GM13977 (cell line): ENCODE measurements around the gene ATP2A1.

Experiments used
- DNase-seq: peaks from one replicate; pipeline ENCODE4 v3.0.0; 2012; ENCODE audit warnings: low spot score
- CTCF ChIP-seq: IDR thresholded peaks from 2 replicates; pipeline ENCODE4 v1.5.1; 2012; ENCODE audit warnings: mild to moderate bottlenecking, control low read depth; ENCODE audit not compliant: insufficient read depth; ENCODE audit errors: extremely low read depth, missing control alignments
- in situ Hi-C: fragments of 300-500 bp; cut with MboI; formaldehyde crosslinking; loops from one replicate; pipeline ENCODE4 v1.12.0; 2022; ENCODE audit warnings: low sequenced_read_pairs, low pct_unique_long_range_greater_than_20kb, mixed read lengths, inconsistent platforms; ENCODE audit not compliant: unreplicated experiment

ATP2A1 gene

GRCh38 chr16:28878083-28878926, at the start of gene ATP2A1:
TSS of gene ATP2A1 (plus strand) at chr16:28878488. CDS start at chr16:28878672, 184 bp downstream.
- TF ChIP-seq CTCF, result no peak
- DNase-seq, result no peak
- in situ Hi-C loops, result loop anchor here (10.0 kb wide), 1 partner anchor 66 kb away; no protein-coding TSS in a partner anchor

- no peak for TF ChIP-seq CTCF
- DNase-seq, result no peak
- in situ Hi-C loops, result no loop called here
These were observed 48.5 kb upstream of the ATP2A1 start for GRCh38 chr16:28829747-28830146.

GRCh38 chr16:28830531-28830930, 47.8 kb upstream of the ATP2A1 start:
- in situ Hi-C loops, result no loop called here
- TF ChIP-seq CTCF, result no peak

GRCh38 chr16:28834349-28834748, 43.9 kb upstream of the ATP2A1 start:
- DNase-seq, result no peak
- no peak for TF ChIP-seq CTCF
- in situ Hi-C loops, result no loop called here

More at GRCh38 chr16:28830531-28830930, 47.8 kb upstream of the ATP2A1 start:
- no peak for DNase-seq

- in situ Hi-C loops, result no loop called here
- no peak for DNase-seq
- TF ChIP-seq CTCF, result no peak
These were observed 43.1 kb upstream of the ATP2A1 start for GRCh38 chr16:28834873-28835863.
